ENCODE data around the gene TSPAN5.
A peak's percentile ranks its signal among the peaks of the same experiment; 100 is the strongest.
"Not testable (repeated sequence)": the region's sequence is repeated elsewhere in the genome, so short reads cannot be mapped to it uniquely, and the experiment has no call there.

Gene TSPAN5

GRCh38 chr4:98546910-98547594 lies 111.4 kb downstream of the TSPAN5 start:
- no peak for DNase-seq (ENCODE audit: low spot score)

GRCh38 chr4:98544818-98545414 lies 113.5 kb downstream of the TSPAN5 start:
- no peak for DNase-seq (ENCODE audit: low spot score)

- DNase-seq (ENCODE audit: low spot score) = no peak
These were observed 114.1 kb downstream of the TSPAN5 start for GRCh38 chr4:98544141-98544817.

- no peak for DNase-seq (ENCODE audit: low spot score)
These were observed 116.4 kb downstream of the TSPAN5 start for GRCh38 chr4:98542011-98542410.

- DNase-seq (ENCODE audit: low spot score) = no peak
These were observed 117.6 kb downstream of the TSPAN5 start for GRCh38 chr4:98540803-98541202.

GRCh38 chr4:98539741-98540140 lies 118.7 kb downstream of the TSPAN5 start:
- DNase-seq (ENCODE audit: low spot score) = no peak

GRCh38 chr4:98539299-98539698 lies 119.1 kb downstream of the TSPAN5 start:
- DNase-seq (ENCODE audit: low spot score) = no peak

GRCh38 chr4:98536631-98537030 lies 121.8 kb downstream of the TSPAN5 start:
- DNase-seq (ENCODE audit: low spot score) = no peak

GRCh38 chr4:98534146-98534545 lies 124.3 kb downstream of the TSPAN5 start:
- not testable (repeated sequence) for DNase-seq (ENCODE audit: low spot score)

- DNase-seq (ENCODE audit: low spot score) = no peak
These were observed 127.8 kb downstream of the TSPAN5 start for GRCh38 chr4:98530572-98530971.

- no peak for DNase-seq (ENCODE audit: low spot score)
These were observed 128.3 kb downstream of the TSPAN5 start for GRCh38 chr4:98529970-98530569.

- no peak for DNase-seq (ENCODE audit: low spot score)
These were observed 129.5 kb downstream of the TSPAN5 start for GRCh38 chr4:98528882-98529281.

GRCh38 chr4:98527534-98528269 lies 130.7 kb downstream of the TSPAN5 start:
- DNase-seq (ENCODE audit: low spot score) = no peak

- DNase-seq (ENCODE audit: low spot score) = no peak
These were observed 134.2 kb downstream of the TSPAN5 start for GRCh38 chr4:98524230-98524629.

GRCh38 chr4:98522636-98523395 lies 135.6 kb downstream of the TSPAN5 start:
- DNase-seq (ENCODE audit: low spot score) = peak; percentile 45

GRCh38 chr4:98522062-98522461 lies 136.3 kb downstream of the TSPAN5 start:
- DNase-seq (ENCODE audit: low spot score) = no peak

- DNase-seq (ENCODE audit: low spot score) = no peak
These were observed 136.9 kb downstream of the TSPAN5 start for GRCh38 chr4:98521486-98521885.

- DNase-seq (ENCODE audit: low spot score) = no peak
These were observed 139.0 kb downstream of the TSPAN5 start for GRCh38 chr4:98519268-98519977.

GRCh38 chr4:98518559-98519267 lies 139.7 kb downstream of the TSPAN5 start:
- no peak for DNase-seq (ENCODE audit: low spot score)
